GM12878 (cell line): ENCODE data around the gene GIGYF2. TPM values are rescaled to one million over a fixed set of nuclear protein-coding genes. Genes with fewer than 3 reads are reported as not detected.

Experiments
- ATAC-seq: fragments of 200-7000 bp; cut with Tn5 transposase; 3 replicates; pipeline ENCODE4 v1.9.1; 2020; ENCODE audit warnings: mild to moderate bottlenecking, moderate library complexity
- BruUV-seq: library from RNA; stranded (reverse); fragments of 400-500 nt; replicated peaks from 2 replicates; lab custom pipeline; 2021; lab: Mats Ljungman, UMichigan
- CTCF ChIA-PET: fragments of 300-600 bp; sonication (Branson Sonifier 250); formaldehyde crosslinking; extraction: SDS; loops from one replicate; lab custom pipeline; 2021; ENCODE audit warnings: inconsistent platforms; lab: Yijun Ruan, JAX
- POLR2A ChIA-PET: fragments of 350-600 bp; formaldehyde crosslinking; extraction: SDS; loops from one replicate; lab custom pipeline; 2021; ENCODE audit warnings: inconsistent platforms; lab: Charles Lee
- RAD21 ChIA-PET: fragments of 300-600 bp; sonication (Branson Sonifier 250); formaldehyde crosslinking; loops from one replicate; lab custom pipeline; 2023; ENCODE audit warnings: antibody characterized with exemption; ENCODE audit not compliant: unreplicated experiment; lab: Charles Lee
- SMC1A ChIA-PET: fragments of 300-600 bp; sonication (Branson Sonifier 250); formaldehyde crosslinking; loops from one replicate; lab custom pipeline; 2023; ENCODE audit not compliant: unreplicated experiment, uncharacterized antibody; lab: Charles Lee
- DNase-seq: peaks from one replicate; pipeline ENCODE4 v3.0.0-alpha.2; 2011; ENCODE audit warnings: low read depth, low spot score
- FAIRE-seq: peaks from 3 replicates; lab custom pipeline; 2011; peaks lifted over from hg19 to GRCh38; lab: Jason Lieb, UNC
- H2AFZ ChIP-seq: 2 replicates; pipeline ENCODE4 v1.6.0; 2011; ENCODE audit warnings: low read depth, low read length, control low read depth; ENCODE audit not compliant: control insufficient read depth
- H3K27ac ChIP-seq: 2 replicates; pipeline ENCODE4 v1.5.1; 2011; ENCODE audit warnings: control low read depth; ENCODE audit not compliant: control insufficient read depth, insufficient read depth
- H3K27me3 ChIP-seq, 2 experiments: replicated peaks in 1 of 2; 2 replicates each; pipeline versions ENCODE4 v1.6.0 to v1.6.1; 2011; ENCODE audit warnings: low read length in 1 of 2; ENCODE audit not compliant: control insufficient read depth in 2 of 2, insufficient read depth in 2 of 2
- H3K36me3 ChIP-seq, 2 experiments: 2 replicates each; pipeline ENCODE4 v1.5.1; 2011; ENCODE audit warnings: low read length in 1 of 2; ENCODE audit not compliant: control insufficient read depth in 2 of 2, insufficient read depth in 2 of 2
- H3K4me1 ChIP-seq: 2 replicates; pipeline ENCODE4 v1.6.1; 2011; ENCODE audit warnings: mild to moderate bottlenecking, low read length, moderate library complexity, mixed read lengths; ENCODE audit not compliant: control insufficient read depth, insufficient read depth
- H3K4me2 ChIP-seq: 2 replicates; pipeline ENCODE4 v1.6.0; 2011; ENCODE audit warnings: control low read depth; ENCODE audit not compliant: control insufficient read depth, insufficient read depth
- H3K4me3 ChIP-seq: fragments of 200-600 bp; sonication (generic); 2 replicates; pipeline ENCODE4 v1.5.1; 2016
- H3K79me2 ChIP-seq: 2 replicates; pipeline ENCODE4 v1.6.0; 2011; ENCODE audit warnings: low read length; ENCODE audit not compliant: control insufficient read depth, insufficient read depth
- H3K9ac ChIP-seq: 2 replicates; pipeline ENCODE4 v1.8.0; 2011; ENCODE audit warnings: low read length, control low read depth, mixed read lengths; ENCODE audit not compliant: control insufficient read depth, insufficient read depth
- H3K9me3 ChIP-seq: replicated peaks from 3 replicates; pipeline ENCODE4 v1.5.1; 2011; ENCODE audit warnings: mild to moderate bottlenecking, low read length; ENCODE audit not compliant: control insufficient read depth, insufficient read depth
- H4K20me1 ChIP-seq: 2 replicates; pipeline ENCODE4 v1.6.0; 2011; ENCODE audit not compliant: control insufficient read depth, insufficient read depth
- ATF7 ChIP-seq: fragments of 450-650 bp; IDR thresholded peaks from 2 replicates; pipeline ENCODE4 v1.6.1; 2016; ENCODE audit warnings: low read depth, mild to moderate bottlenecking
- BHLHE40 ChIP-seq, 2 experiments: fragments of 450-650 bp in 1 of 2; IDR thresholded peaks; 2 replicates each; pipeline ENCODE4 v1.6.1; 2011 to 2017; ENCODE audit warnings: low read depth in 2 of 2, borderline replicate concordance in 1 of 2, improper control_type of control experiment in 1 of 2, low read length in 1 of 2, mild to moderate bottlenecking in 1 of 2
- CBX3 ChIP-seq: fragments of 200-600 bp; sonication (generic); IDR thresholded peaks from 2 replicates; pipeline ENCODE4 v1.6.1; 2016; ENCODE audit warnings: low read depth, borderline replicate concordance
- NR2C1 ChIP-seq: fragments of 450-650 bp; IDR thresholded peaks from 2 replicates; pipeline ENCODE4 v1.6.1; 2017; ENCODE audit warnings: antibody characterized with exemption, mild to moderate bottlenecking, moderate library complexity
- POLR2A ChIP-seq: IDR thresholded peaks from 2 replicates; pipeline ENCODE4 v1.6.1; 2011; ENCODE audit warnings: low read depth, mild to moderate bottlenecking, low read length
- SMARCA5 ChIP-seq: fragments of 450-650 bp; IDR thresholded peaks from 2 replicates; pipeline ENCODE4 v1.6.1; 2017; ENCODE audit warnings: mild to moderate bottlenecking
- SRF ChIP-seq, 2 experiments: IDR thresholded peaks; 2 replicates each; pipeline ENCODE4 v1.6.1; 2011; ENCODE audit warnings: low read depth in 2 of 2, low read length in 2 of 2, mild to moderate bottlenecking in 1 of 2, moderate library complexity in 1 of 2
- WGBS: methylation state at CpG from one replicate; pipeline ENCODE4 v1.1.6; 2016; ENCODE audit warnings: low lambda C conversion rate; ENCODE audit not compliant: insufficient replicate concordance, insufficient coverage; ENCODE audit errors: missing lambda C conversion rate; 5-methylcytosine and 5-hydroxymethylcytosine counted together
- in situ Hi-C: fragments of 300-500 bp; cut with MboI; formaldehyde crosslinking; loops from 9 replicates; pipeline ENCODE4 v1.14.3; 2018; ENCODE audit warnings: mixed read lengths
- intact Hi-C: fragments of 100-400 bp; cut with micrococcal nuclease; formaldehyde crosslinking; loops from one replicate; pipeline ENCODE4 v1.14.2; 2022; ENCODE audit not compliant: unreplicated experiment
- polyA plus RNA-seq, 11 experiments: library from polyadenylated mRNA; depleted of rRNA in 4 of 11; unstranded in 6 of 11; stranded (reverse) in 5 of 11; fragments of >200 nt; fragmentation: Nextera tagmentation in 4 of 11; fragmentation: Illumina TruSeq in 1 of 11; extraction: Ambion mirVana in 4 of 11; extraction: Trizol in 1 of 11; gene quantifications; 1 replicate in 1 of 11; 2 replicates in 10 of 11; pipeline versions ENCODE4 v1.2.1 to v1.2.3, GENCODE V29; 2011 to 2016; ENCODE audit warnings: inconsistent platforms in 2 of 11, missing spikeins in 2 of 11, low read depth in 1 of 11
- small RNA-seq: library from RNA; depleted of rRNA; stranded (forward); fragments of <200 nt; gene quantifications from one replicate; pipeline ENCODE3, GENCODE V24; 2014
- total RNA-seq, 4 experiments: library from RNA; depleted of rRNA in 3 of 4; stranded (reverse); fragments of >200 nt in 3 of 4; fragmentation: Illumina TruSeq in 1 of 4; extraction: Trizol in 1 of 4; gene quantifications; 2 replicates each; pipeline versions ENCODE4 v1.2.1 to v1.2.3, GENCODE V29; 2013 to 2021
- TF ChIP-seq, protein P1 (sequence below): fragments of 450-650 bp; IDR thresholded peaks from 2 replicates; pipeline ENCODE4 v1.6.1; 2016; ENCODE audit warnings: mild to moderate bottlenecking, moderate library complexity, borderline replicate concordance

GIGYF2 gene
- total and polyA plus RNA-seq, 10 of the 15 experiments (the other 5 are each of a cell fraction or from before 2014, with no cell fraction given): 12.2 to 47.2 (median 39.0) TPM

DNA sequence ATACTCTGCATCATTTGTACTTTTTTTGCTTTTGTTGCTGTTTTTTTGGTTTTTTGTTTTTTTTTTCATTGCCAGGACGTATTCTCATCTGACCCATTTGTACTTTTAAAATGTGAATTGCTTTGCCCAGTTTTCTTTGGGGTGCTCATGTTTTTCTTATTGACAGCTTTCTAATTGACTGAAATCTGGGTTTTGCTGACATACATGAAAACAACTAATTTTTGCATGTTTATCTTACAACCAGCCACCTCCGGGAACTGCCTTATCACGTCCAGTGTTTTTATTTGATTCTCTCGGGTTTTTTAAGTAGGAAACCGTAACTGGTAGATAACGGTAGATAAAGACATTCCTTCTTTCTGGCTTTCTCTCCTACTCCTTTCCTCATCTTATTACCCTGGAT, 211.6 kb downstream of the GIGYF2 start:
- ChIA-PET POLR2A (no interaction called here), CTCF (no interaction called here), SMC1A (interaction anchor here (0.6 kb wide), 1 partner anchor 788 kb away, joined by 4 read pairs; no protein-coding TSS in a partner anchor)
- FAIRE-seq (no peak), DNase-seq (no peak), ATAC-seq (no peak)
- Histone ChIP-seq H3K36me3 (no peaks in the 10 kb centered on the region), H3K4me2 (no peak overlapping the region), H3K79me2 (no peaks in the 10 kb centered on the region), H3K27ac (no peak overlapping the region), H3K27me3 (no peaks in the 10 kb centered on the region), H2AFZ (no peak overlapping the region), H4K20me1 (no peaks in the 10 kb centered on the region), H3K4me3 (no peak overlapping the region), H3K9me3 (peaks cover 2% of the 10 kb centered on the region; the same call in 2 of the 3 replicates), H3K4me1 (no peaks in the 10 kb centered on the region), H3K9ac (no peak overlapping the region)
- intact Hi-C loops: no loop called here
- BruUV-seq: no TSS peak
- in situ Hi-C loops: no loop called here
- WGBS: 50% methylated on average over 6 of the region's 6 CpGs
- TF ChIP-seq BHLHE40 (IDR thresholded peaks at IDR 0.05; ENCODE audit: borderline replicate concordance in 1 of 2, low read depth in 2 of 2, low read length in 1 of 2) (no peak), SMARCA5 (no peak), CBX3 (no peak), POLR2A (no peak), NR2C1 (no peak), SRF (IDR thresholded peaks at IDR 0.05; ENCODE audit: low read depth in 2 of 2, low read length in 2 of 2) (no peak), ATF7 (no peak)
- TF ChIP-seq, protein P1, sequence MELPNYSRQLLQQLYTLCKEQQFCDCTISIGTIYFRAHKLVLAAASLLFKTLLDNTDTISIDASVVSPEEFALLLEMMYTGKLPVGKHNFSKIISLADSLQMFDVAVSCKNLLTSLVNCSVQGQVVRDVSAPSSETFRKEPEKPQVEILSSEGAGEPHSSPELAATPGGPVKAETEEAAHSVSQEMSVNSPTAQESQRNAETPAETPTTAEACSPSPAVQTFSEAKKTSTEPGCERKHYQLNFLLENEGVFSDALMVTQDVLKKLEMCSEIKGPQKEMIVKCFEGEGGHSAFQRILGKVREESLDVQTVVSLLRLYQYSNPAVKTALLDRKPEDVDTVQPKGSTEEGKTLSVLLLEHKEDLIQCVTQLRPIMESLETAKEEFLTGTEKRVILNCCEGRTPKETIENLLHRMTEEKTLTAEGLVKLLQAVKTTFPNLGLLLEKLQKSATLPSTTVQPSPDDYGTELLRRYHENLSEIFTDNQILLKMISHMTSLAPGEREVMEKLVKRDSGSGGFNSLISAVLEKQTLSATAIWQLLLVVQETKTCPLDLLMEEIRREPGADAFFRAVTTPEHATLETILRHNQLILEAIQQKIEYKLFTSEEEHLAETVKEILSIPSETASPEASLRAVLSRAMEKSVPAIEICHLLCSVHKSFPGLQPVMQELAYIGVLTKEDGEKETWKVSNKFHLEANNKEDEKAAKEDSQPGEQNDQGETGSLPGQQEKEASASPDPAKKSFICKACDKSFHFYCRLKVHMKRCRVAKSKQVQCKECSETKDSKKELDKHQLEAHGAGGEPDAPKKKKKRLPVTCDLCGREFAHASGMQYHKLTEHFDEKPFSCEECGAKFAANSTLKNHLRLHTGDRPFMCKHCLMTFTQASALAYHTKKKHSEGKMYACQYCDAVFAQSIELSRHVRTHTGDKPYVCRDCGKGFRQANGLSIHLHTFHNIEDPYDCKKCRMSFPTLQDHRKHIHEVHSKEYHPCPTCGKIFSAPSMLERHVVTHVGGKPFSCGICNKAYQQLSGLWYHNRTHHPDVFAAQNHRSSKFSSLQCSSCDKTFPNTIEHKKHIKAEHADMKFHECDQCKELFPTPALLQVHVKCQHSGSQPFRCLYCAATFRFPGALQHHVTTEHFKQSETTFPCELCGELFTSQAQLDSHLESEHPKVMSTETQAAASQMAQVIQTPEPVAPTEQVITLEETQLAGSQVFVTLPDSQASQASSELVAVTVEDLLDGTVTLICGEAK: no peak
- TF ChIP-seq, all 136 proteins: peak for 0
- RAD21 ChIA-PET: no interaction called here

Small RNAs within 50 kb of the gene (small RNA-seq; reads per million reads assigned to genes)
- gene RF00019: not detected
- not detected for gene RN7SL359P
- not detected for gene RNU6-107P

Other genes with a start within 250 kb of the GIGYF2 start
Only the 7 nearest of the 10 such genes appear.
- not detected in 2 replicates for gene CHRND, start 171.2 kb upstream of the GIGYF2 start, total RNA-seq (2014; rRNA removed)
- gene CHRND, start 171.2 kb upstream of the GIGYF2 start, total RNA-seq (2014; rRNA removed; fragmentation: Illumina TruSeq; extraction: Trizol): not detected in 2 replicates
- not detected in 2 replicates for gene CHRND, start 171.2 kb upstream of the GIGYF2 start, total RNA-seq (2021)
- gene CHRND, start 171.2 kb upstream of the GIGYF2 start, polyA plus RNA-seq (2011; rRNA removed): not detected in 2 replicates
- gene CHRND, start 171.2 kb upstream of the GIGYF2 start, polyA plus RNA-seq (2014; fragmentation: Illumina TruSeq; extraction: Trizol): not detected in 2 replicates
- gene CHRND, start 171.2 kb upstream of the GIGYF2 start, polyA plus RNA-seq (2014; fragmentation: Nextera tagmentation; extraction: Ambion mirVana): not detected
- not detected in 2 replicates for gene CHRND, start 171.2 kb upstream of the GIGYF2 start, polyA plus RNA-seq (2014; rRNA removed)
- not detected for gene CHRND, start 171.2 kb upstream of the GIGYF2 start, polyA plus RNA-seq (2016; fragmentation: Nextera tagmentation; extraction: Ambion mirVana)
- 0.05 TPM in 1 of 2 replicates, not detected in the other for gene CHRNG, start 157.6 kb upstream of the GIGYF2 start, total RNA-seq (2014; rRNA removed)
- not detected in 2 replicates for gene CHRNG, start 157.6 kb upstream of the GIGYF2 start, total RNA-seq (2014; rRNA removed; fragmentation: Illumina TruSeq; extraction: Trizol)
- not detected in 2 replicates for gene CHRNG, start 157.6 kb upstream of the GIGYF2 start, total RNA-seq (2021)
- not detected in 2 replicates for gene CHRNG, start 157.6 kb upstream of the GIGYF2 start, polyA plus RNA-seq (2011; rRNA removed)
- not detected in 2 replicates for gene CHRNG, start 157.6 kb upstream of the GIGYF2 start, polyA plus RNA-seq (2014; fragmentation: Illumina TruSeq; extraction: Trizol)
- gene CHRNG, start 157.6 kb upstream of the GIGYF2 start, polyA plus RNA-seq (2014; fragmentation: Nextera tagmentation; extraction: Ambion mirVana): not detected
- gene CHRNG, start 157.6 kb upstream of the GIGYF2 start, polyA plus RNA-seq (2014; rRNA removed): not detected in 2 replicates
- under 1 TPM in 1 of 2 experiments, not detected in 1; 0.17 TPM for gene CHRNG, start 157.6 kb upstream of the GIGYF2 start, polyA plus RNA-seq (2016; fragmentation: Nextera tagmentation; extraction: Ambion mirVana)
- 5.9 and 7.4 TPM in 2 replicates for gene TIGD1, start 146.8 kb upstream of the GIGYF2 start, total RNA-seq (2014; rRNA removed)
- 5.6 and 6.0 TPM in 2 replicates for gene TIGD1, start 146.8 kb upstream of the GIGYF2 start, total RNA-seq (2014; rRNA removed; fragmentation: Illumina TruSeq; extraction: Trizol)
- gene TIGD1, start 146.8 kb upstream of the GIGYF2 start, total RNA-seq (2021): 4.6 and 5.3 TPM in 2 replicates
- gene TIGD1, start 146.8 kb upstream of the GIGYF2 start, polyA plus RNA-seq (2011; rRNA removed): 4.2 and 5.7 TPM in 2 replicates
- 5.2 and 6.6 TPM in 2 replicates for gene TIGD1, start 146.8 kb upstream of the GIGYF2 start, polyA plus RNA-seq (2014; fragmentation: Illumina TruSeq; extraction: Trizol)
- 1 to 10 TPM; 1.4 to 2.0 TPM for gene TIGD1, start 146.8 kb upstream of the GIGYF2 start, polyA plus RNA-seq (2014; fragmentation: Nextera tagmentation; extraction: Ambion mirVana)
- 5.6 and 5.9 TPM in 2 replicates for gene TIGD1, start 146.8 kb upstream of the GIGYF2 start, polyA plus RNA-seq (2014; rRNA removed)
- gene TIGD1, start 146.8 kb upstream of the GIGYF2 start, polyA plus RNA-seq (2016; fragmentation: Nextera tagmentation; extraction: Ambion mirVana): 1 to 10 TPM; 6.6 to 8.4 TPM
- 72.5 and 83.5 TPM in 2 replicates for gene EIF4E2, start 146.6 kb upstream of the GIGYF2 start, total RNA-seq (2014; rRNA removed)
- gene EIF4E2, start 146.6 kb upstream of the GIGYF2 start, total RNA-seq (2014; rRNA removed; fragmentation: Illumina TruSeq; extraction: Trizol): 103 and 130 TPM in 2 replicates
- gene EIF4E2, start 146.6 kb upstream of the GIGYF2 start, total RNA-seq (2021): 73.2 and 73.3 TPM in 2 replicates
- 49.2 and 56.1 TPM in 2 replicates for gene EIF4E2, start 146.6 kb upstream of the GIGYF2 start, polyA plus RNA-seq (2011; rRNA removed)
- 116 and 121 TPM in 2 replicates for gene EIF4E2, start 146.6 kb upstream of the GIGYF2 start, polyA plus RNA-seq (2014; fragmentation: Illumina TruSeq; extraction: Trizol)
- gene EIF4E2, start 146.6 kb upstream of the GIGYF2 start, polyA plus RNA-seq (2014; fragmentation: Nextera tagmentation; extraction: Ambion mirVana): 100 to 1,000 TPM; 100 to 158 TPM
- gene EIF4E2, start 146.6 kb upstream of the GIGYF2 start, polyA plus RNA-seq (2014; rRNA removed): 71.1 and 78.0 TPM in 2 replicates
- gene EIF4E2, start 146.6 kb upstream of the GIGYF2 start, polyA plus RNA-seq (2016; fragmentation: Nextera tagmentation; extraction: Ambion mirVana): 100 to 1,000 TPM; 119 to 135 TPM
- gene EFHD1, start 63.7 kb upstream of the GIGYF2 start, total RNA-seq (2014; rRNA removed): not detected in 2 replicates
- gene EFHD1, start 63.7 kb upstream of the GIGYF2 start, total RNA-seq (2014; rRNA removed; fragmentation: Illumina TruSeq; extraction: Trizol): not detected in 2 replicates
- 0.19 TPM in 1 of 2 replicates, not detected in the other for gene EFHD1, start 63.7 kb upstream of the GIGYF2 start, total RNA-seq (2021)
- gene EFHD1, start 63.7 kb upstream of the GIGYF2 start, polyA plus RNA-seq (2011; rRNA removed): not detected in 2 replicates
- 0.07 TPM in 1 of 2 replicates, not detected in the other for gene EFHD1, start 63.7 kb upstream of the GIGYF2 start, polyA plus RNA-seq (2014; fragmentation: Illumina TruSeq; extraction: Trizol)
- gene EFHD1, start 63.7 kb upstream of the GIGYF2 start, polyA plus RNA-seq (2014; fragmentation: Nextera tagmentation; extraction: Ambion mirVana): not detected
- gene EFHD1, start 63.7 kb upstream of the GIGYF2 start, polyA plus RNA-seq (2014; rRNA removed): not detected in 2 replicates
- not detected for gene EFHD1, start 63.7 kb upstream of the GIGYF2 start, polyA plus RNA-seq (2016; fragmentation: Nextera tagmentation; extraction: Ambion mirVana)
- not detected in 2 replicates for gene KCNJ13, start 79.2 kb downstream of the GIGYF2 start, total RNA-seq (2014; rRNA removed)
- not detected in 2 replicates for gene KCNJ13, start 79.2 kb downstream of the GIGYF2 start, total RNA-seq (2014; rRNA removed; fragmentation: Illumina TruSeq; extraction: Trizol)
- gene KCNJ13, start 79.2 kb downstream of the GIGYF2 start, total RNA-seq (2021): not detected in 2 replicates
- gene KCNJ13, start 79.2 kb downstream of the GIGYF2 start, polyA plus RNA-seq (2011; rRNA removed): not detected in 2 replicates
- not detected in 2 replicates for gene KCNJ13, start 79.2 kb downstream of the GIGYF2 start, polyA plus RNA-seq (2014; fragmentation: Illumina TruSeq; extraction: Trizol)
- gene KCNJ13, start 79.2 kb downstream of the GIGYF2 start, polyA plus RNA-seq (2014; fragmentation: Nextera tagmentation; extraction: Ambion mirVana): under 1 TPM in 1 of 2 experiments, not detected in 1; 0.24 TPM
- not detected in 2 replicates for gene KCNJ13, start 79.2 kb downstream of the GIGYF2 start, polyA plus RNA-seq (2014; rRNA removed)
- under 1 TPM; 0.29 to 0.68 TPM for gene KCNJ13, start 79.2 kb downstream of the GIGYF2 start, polyA plus RNA-seq (2016; fragmentation: Nextera tagmentation; extraction: Ambion mirVana)
- gene SNORC, start 172.9 kb downstream of the GIGYF2 start, total RNA-seq (2014; rRNA removed): 0.62 and 0.98 TPM in 2 replicates
- 0.04 and 0.09 TPM in 2 replicates for gene SNORC, start 172.9 kb downstream of the GIGYF2 start, total RNA-seq (2014; rRNA removed; fragmentation: Illumina TruSeq; extraction: Trizol)
- 0.64 and 0.72 TPM in 2 replicates for gene SNORC, start 172.9 kb downstream of the GIGYF2 start, total RNA-seq (2021)
- 0.17 and 0.27 TPM in 2 replicates for gene SNORC, start 172.9 kb downstream of the GIGYF2 start, polyA plus RNA-seq (2011; rRNA removed)
- 0.07 TPM in 1 of 2 replicates, not detected in the other for gene SNORC, start 172.9 kb downstream of the GIGYF2 start, polyA plus RNA-seq (2014; fragmentation: Illumina TruSeq; extraction: Trizol)
- gene SNORC, start 172.9 kb downstream of the GIGYF2 start, polyA plus RNA-seq (2014; fragmentation: Nextera tagmentation; extraction: Ambion mirVana): not detected
- gene SNORC, start 172.9 kb downstream of the GIGYF2 start, polyA plus RNA-seq (2014; rRNA removed): 0.74 and 0.91 TPM in 2 replicates
- not detected for gene SNORC, start 172.9 kb downstream of the GIGYF2 start, polyA plus RNA-seq (2016; fragmentation: Nextera tagmentation; extraction: Ambion mirVana)